G401.6 (cell line): ENCODE data around the gene MPC1L.

ENCODE experiments used
- FAIRE-seq: peaks from 2 replicates; lab custom pipeline; 2012; peaks lifted over from hg19 to GRCh38; lab: Jason Lieb, UNC

MPC1L gene

DNA sequence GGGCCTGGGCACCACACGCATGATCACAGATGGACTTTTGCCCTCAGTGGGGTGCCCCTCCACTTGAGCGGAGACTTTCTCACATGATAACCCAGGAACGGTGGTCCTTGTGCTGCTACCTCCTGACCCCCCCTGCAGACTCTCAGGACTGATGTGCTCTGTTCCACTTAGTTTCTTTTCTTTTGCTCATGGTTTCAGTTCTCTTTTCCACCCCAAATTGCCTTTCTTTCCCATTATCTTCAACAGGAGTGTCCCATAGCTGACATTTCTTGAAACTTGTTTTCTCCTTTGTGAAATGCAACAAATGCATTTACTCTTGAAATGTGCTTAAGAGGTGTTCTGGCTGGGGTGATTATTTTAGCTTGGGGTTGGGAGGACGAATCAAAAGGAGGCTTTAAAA, 9.0 kb downstream of the MPC1L start:
- FAIRE-seq, result no peak

GRCh38 chrX:40637687-40638086, 14.5 kb downstream of the MPC1L start:
- FAIRE-seq, result no peak

DNA sequence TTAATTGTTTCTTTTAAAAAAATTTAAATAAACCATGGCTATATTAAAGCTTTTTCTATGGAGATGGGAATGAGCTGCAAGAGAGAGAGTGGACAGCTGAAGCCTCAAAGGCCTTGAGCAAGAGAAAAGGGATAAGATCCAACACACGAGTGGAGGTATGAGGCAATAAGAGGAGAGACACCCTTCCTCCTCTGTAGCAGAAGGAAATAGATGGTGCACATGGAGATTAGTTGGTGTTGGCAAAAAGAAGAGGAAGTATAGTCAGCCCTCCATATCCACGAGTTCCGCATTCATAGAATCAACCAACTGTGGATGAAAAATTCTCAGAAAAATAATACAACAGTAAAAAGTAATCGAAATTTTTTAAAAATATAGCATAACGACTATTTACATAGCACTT, 20.9 kb downstream of the MPC1L start:
- no peak for FAIRE-seq

DNA sequence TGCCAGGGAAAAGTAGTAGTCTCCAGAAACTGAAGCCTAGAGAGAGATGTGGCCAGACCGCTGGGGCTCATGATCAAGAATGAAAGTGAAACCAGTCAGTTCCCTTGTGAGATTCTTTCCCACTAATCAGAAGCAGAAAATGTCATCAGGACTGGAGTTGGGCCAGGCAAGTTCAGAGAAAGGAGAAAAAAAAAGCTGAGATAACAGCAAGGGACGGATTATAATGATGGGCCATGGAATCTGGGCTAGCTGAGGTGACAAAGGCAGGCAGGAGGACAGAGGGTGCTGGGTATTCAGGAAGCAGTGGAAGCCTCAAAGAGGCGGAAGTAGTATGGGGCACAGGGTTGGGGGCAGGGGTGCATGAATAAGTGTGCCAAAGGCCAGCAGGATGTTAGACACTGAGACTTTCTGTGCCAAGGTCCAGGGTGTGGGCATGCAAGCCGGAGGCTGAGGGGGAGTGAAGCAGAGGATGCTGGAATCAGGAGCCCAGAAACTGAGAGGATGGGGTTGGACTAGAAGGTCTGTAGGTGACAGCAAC, 21.7 kb downstream of the MPC1L start:
- no peak for FAIRE-seq

GRCh38 chrX:40646489-40647306, 23.5 kb downstream of the MPC1L start:
- no peak for FAIRE-seq

- FAIRE-seq, result no peak
These were observed 24.3 kb downstream of the MPC1L start, which contains the start of gene CXorf38 for GRCh38 chrX:40647307-40648197. CXorf38 (minus strand) TSS chrX:40647561; CDS start chrX:40647520, 41 bp downstream.

DNA sequence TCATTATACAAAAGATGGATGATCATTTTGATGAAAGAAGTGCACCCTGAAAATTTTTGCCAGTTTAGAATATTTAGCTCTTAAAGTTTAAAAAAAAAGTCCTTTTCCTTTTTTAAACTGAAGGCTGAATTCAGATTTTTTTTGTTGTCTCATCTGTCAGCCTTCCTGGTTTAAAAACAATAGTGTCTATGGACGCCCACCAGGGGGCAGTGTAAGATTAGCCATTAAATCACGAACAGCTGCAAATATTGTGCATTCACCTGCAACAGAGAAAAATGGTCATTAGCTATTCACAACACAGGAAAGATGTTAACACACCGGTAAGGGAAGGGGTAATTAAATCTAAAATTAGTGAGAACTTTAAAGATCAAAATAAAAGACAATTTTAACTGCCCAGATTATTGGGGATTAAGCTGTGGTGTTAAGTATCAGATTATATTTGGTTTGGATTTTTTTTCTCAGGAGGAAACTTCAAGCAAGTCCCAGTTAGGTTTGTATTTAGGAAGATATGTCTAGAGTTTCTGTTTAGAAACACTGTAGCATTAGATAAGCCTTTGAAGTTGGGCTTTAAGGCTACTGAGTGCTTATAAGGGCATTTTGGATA, 28.5 kb downstream of the MPC1L start:
- FAIRE-seq, result peak; percentile 86

GRCh38 chrX:40652664-40653063, 29.4 kb downstream of the MPC1L start:
- FAIRE-seq, result no peak

DNA sequence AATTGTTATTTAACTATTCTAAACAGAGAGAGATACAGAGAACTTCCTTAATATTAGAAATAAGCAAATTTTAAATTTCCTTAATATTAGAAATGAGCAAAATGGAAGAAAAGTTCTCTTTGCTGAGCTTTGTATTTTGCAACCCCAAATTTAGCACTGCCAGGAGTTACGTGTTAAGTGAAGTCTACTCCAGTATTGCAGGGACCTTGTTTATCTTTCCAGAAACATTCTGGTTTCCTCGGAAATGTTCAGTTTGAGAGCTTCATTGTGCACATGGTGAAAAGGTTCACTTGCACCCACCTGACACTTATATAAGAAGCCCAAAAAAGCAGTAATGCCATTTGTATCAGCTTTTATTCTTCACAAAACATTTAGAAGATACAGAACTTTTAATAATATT, 30.3 kb downstream of the MPC1L start:
- no peak for FAIRE-seq

- FAIRE-seq, result no peak
These were observed 37.2 kb downstream of the MPC1L start for GRCh38 chrX:40660381-40660780.

DNA sequence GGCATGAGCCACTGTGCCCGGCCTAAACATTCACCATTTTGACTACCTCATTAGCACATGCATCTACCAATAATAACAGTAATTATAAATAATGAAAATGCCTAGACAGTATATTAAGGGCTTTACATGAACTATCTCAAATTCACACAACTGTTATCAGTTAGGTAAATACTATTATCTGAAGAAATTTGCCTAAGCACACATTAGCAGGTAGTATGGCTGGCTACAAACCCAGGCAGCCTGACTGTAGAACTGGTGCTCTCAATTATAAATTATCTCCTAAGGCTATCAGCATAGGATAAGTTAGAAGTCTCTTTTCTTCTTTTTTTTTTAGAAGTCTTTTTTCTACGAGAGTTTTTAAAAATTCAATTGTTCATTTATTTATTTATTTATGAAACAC, 38.3 kb downstream of the MPC1L start:
- FAIRE-seq, result no peak

DNA sequence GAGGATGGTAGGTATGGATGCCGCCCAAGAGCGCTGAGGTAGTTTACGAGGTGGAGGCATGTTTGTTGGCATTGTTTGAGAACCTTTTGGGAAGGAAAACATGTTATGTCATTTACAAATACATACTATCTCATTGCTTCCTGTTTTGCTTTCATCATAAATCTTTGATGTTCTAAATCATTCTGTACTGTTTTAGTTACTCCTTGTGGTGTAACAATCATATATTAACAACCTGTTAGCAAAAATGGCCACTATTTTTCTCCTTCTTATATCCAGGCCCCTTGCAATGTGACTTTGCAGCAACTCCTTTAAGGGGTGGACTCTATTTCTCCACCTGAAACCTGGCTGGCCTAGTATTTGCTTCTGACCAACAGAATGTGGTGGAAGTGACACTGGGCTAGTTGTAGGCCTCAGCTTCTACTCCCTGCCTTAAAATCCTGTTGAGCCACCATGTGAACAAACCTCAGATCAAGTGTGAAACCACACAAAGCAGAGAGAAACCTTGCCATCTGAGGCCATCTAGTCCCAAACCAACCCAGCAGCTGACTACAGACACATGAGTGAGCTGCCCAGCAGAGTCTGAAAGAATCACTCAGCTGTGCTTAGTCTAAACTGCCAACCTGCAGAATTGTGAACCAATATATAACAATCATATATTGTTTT, 40.0 kb downstream of the MPC1L start:
- no peak for FAIRE-seq

- no peak for FAIRE-seq
These were observed 40.8 kb downstream of the MPC1L start for GRCh38 chrX:40663880-40664630.

GRCh38 chrX:40671126-40671525, 47.9 kb downstream of the MPC1L start:
- no peak for FAIRE-seq
